Adrenal gland (tissue), 12 donors: ENCODE data around the gene JARID2. TPM values are rescaled to one million over a fixed set of nuclear protein-coding genes. Genes with fewer than 3 reads are reported as not detected.

ENCODE experiments used
- DNase-seq, 7 donors: peaks; one replicate each; pipeline ENCODE4 v3.0.0-alpha.2; 2019 to 2020
- H3K27ac ChIP-seq, 5 donors: fragments of 200-600 bp; sonication (generic) in 4 of 5; 1 replicate in 3 of 5; 2 replicates in 2 of 5; pipeline versions ENCODE4 v1.5.1 to v1.8.0; 2016 to 2020; ENCODE audit warnings: mild to moderate bottlenecking in 1 of 5
- H3K27me3 ChIP-seq: fragments of 200-600 bp; 2 replicates; pipeline ENCODE4 v1.8.0; 2021
- H3K36me3 ChIP-seq, 2 donors: fragments of 200-600 bp; replicated peaks in 1 of 2; 1 replicate in 1 of 2; 2 replicates in 1 of 2; pipeline versions ENCODE4 v1.5.1 to v1.8.0; 2018 to 2022
- H3K4me1 ChIP-seq, 2 donors: fragments of 200-600 bp; replicated peaks in 1 of 2; 1 replicate in 1 of 2; 2 replicates in 1 of 2; pipeline versions ENCODE4 v1.5.1 to v1.8.0; 2018 to 2021
- H3K4me3 ChIP-seq, 4 donors: fragments of 200-600 bp; sonication (generic) in 3 of 4; one replicate each; pipeline ENCODE4 v1.5.1; 2016 to 2018
- H3K9me3 ChIP-seq, 3 donors: fragments of 200-600 bp; sonication (generic) in 1 of 3; replicated peaks in 1 of 3; 1 replicate in 2 of 3; 2 replicates in 1 of 3; pipeline versions ENCODE4 v1.5.1 to v1.8.0; 2016 to 2021
- POLR2A ChIP-seq, 2 donors: fragments of 450-650 bp; IDR thresholded peaks; one replicate each; pipeline ENCODE4 v1.6.1; 2017; ENCODE audit warnings: antibody characterized with exemption in 2 of 2, mild to moderate bottlenecking in 2 of 2, moderate library complexity in 1 of 2
- WGBS, 4 donors: extraction: QIAGEN DNeasy Blood & Tissue Kit in 2 of 4; methylation state at CpG; one replicate each; pipeline versions ENCODE4 v1.1.5 to v1.1.7; 2013 to 2017; 5-methylcytosine and 5-hydroxymethylcytosine counted together
- intact Hi-C, 2 donors: fragments of 100-400 bp; cut with DNase I; formaldehyde crosslinking; loops; one replicate each; pipeline versions ENCODE4 v1.14.1 to v1.15.0; 2022 to 2023
- polyA plus RNA-seq, 3 donors: library from polyadenylated mRNA; stranded (reverse); fragments of 200-250 nt in 2 of 3; fragments of 350-450 nt in 1 of 3; fragmentation: Illumina TruSeq in 1 of 3; extraction: RNeasy Lipid Tissue Mini Kit (QIAGEN cat#74804) in 1 of 3; gene quantifications; one replicate each; pipeline ENCODE4 v1.2.3, GENCODE V29; 2013 to 2014
- total RNA-seq, 9 donors: library from RNA; depleted of rRNA in 4 of 9; stranded (reverse); fragments of >200 nt in 4 of 9; fragments of 120-200 nt in 1 of 9; fragmentation: NEBNext Ultra II Directional in 1 of 9; extraction: Animal tissue kit (Norgen Biotek cat#: 25700) in 1 of 9; gene quantifications; one replicate each; pipeline versions ENCODE4 v1.1.0 to v1.2.4, GENCODE V29; 2013 to 2023
- TF ChIP-seq, protein P1 (sequence below), 6 experiments: fragments of 450-650 bp in 4 of 6; fragments of 200-600 bp in 2 of 6; sonication (generic) in 1 of 6; IDR thresholded peaks; 1 replicate in 5 of 6; 2 replicates in 1 of 6; pipeline versions ENCODE4 v1.5.1 to v1.8.0; 2016 to 2021; ENCODE audit warnings: antibody characterized with exemption in 6 of 6, mild to moderate bottlenecking in 2 of 6, moderate library complexity in 1 of 6
- donor health status: healthy with polysubstance abuse.
- donor health status: Bipolar disorder and iron deficiency.
- donor health status: DM: yes; HTN: yes; CAD: no.
- donor health status: DM: no; HTN: no; CAD: no.
- donor health status: DM: no; HTN: no; CAD: no.
- donor health status: DM: yes; HTN: yes; CAD: no.

Gene JARID2
- total and polyA plus RNA-seq, 12 donors = 3.0 to 13.6 (median 8.2) TPM

DNA sequence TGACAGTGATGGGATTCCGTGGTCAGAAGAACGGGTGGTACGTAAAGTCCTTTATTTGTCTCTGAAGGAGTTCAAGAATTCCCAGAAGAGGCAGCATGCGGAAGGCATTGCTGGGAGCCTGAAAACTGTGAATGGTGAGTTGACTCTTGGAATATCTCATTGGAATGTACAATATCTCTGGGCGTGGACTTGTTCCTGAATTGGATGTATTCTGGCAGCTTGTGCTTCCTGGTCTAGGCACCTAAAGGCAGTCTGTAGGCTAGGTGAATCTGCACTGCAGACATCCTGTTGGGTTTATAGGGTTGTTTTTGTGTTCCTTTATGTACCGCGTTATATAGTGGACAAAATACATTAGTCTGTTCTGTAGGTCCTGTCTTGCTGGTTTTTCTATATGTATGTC lies 128.2 kb downstream of the JARID2 start:
- H3K4me3 ChIP-seq = no peak overlapping the region
- 86 to 97% (median 92%) methylated on average over 7 of the region's 7 CpGs for WGBS, 4 donors
- no peak overlapping the region for H3K27ac ChIP-seq
- no peak for DNase-seq
- intact Hi-C loops = no loop called here
- peaks cover 0 to 24% of the 10 kb centered on the region in 2 donors for H3K4me1 ChIP-seq
- no peak for TF ChIP-seq POLR2A (IDR thresholded peaks at IDR 0.05)
- H3K27me3 ChIP-seq = no peaks in the 10 kb centered on the region
- no peaks in the 10 kb centered on the region for H3K36me3 ChIP-seq
- H3K9me3 ChIP-seq = no peaks in the 10 kb centered on the region

DNA sequence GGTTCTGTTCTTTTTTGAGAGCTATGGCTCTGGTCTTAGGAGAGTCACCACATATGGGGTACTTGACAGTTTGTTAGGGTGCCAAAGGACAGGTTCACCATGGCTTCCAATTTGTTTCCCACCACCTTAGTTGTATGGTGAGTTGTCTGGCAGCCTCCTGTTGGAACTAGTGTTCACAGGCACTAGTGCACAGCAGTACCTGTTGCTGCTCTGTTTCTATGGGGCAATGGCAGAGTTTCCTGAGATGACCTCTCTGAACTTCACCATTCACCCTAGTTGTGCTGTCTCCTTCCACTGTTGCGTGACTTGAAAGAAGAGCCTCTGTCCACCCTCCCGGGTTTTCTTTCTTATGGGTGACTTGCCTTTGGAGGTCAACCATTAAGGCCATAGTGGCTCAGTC lies 129.1 kb downstream of the JARID2 start:
- Histone ChIP-seq H3K9me3 (no peaks in the 10 kb centered on the region), H3K4me1 (peaks cover 0 to 30% of the 10 kb centered on the region in 2 donors), H3K4me3 (no peak overlapping the region), H3K27ac (no peak overlapping the region), H3K36me3 (no peaks in the 10 kb centered on the region), H3K27me3 (no peaks in the 10 kb centered on the region)
- TF ChIP-seq POLR2A (IDR thresholded peaks at IDR 0.05) = no peak
- TF ChIP-seq, protein P1, sequence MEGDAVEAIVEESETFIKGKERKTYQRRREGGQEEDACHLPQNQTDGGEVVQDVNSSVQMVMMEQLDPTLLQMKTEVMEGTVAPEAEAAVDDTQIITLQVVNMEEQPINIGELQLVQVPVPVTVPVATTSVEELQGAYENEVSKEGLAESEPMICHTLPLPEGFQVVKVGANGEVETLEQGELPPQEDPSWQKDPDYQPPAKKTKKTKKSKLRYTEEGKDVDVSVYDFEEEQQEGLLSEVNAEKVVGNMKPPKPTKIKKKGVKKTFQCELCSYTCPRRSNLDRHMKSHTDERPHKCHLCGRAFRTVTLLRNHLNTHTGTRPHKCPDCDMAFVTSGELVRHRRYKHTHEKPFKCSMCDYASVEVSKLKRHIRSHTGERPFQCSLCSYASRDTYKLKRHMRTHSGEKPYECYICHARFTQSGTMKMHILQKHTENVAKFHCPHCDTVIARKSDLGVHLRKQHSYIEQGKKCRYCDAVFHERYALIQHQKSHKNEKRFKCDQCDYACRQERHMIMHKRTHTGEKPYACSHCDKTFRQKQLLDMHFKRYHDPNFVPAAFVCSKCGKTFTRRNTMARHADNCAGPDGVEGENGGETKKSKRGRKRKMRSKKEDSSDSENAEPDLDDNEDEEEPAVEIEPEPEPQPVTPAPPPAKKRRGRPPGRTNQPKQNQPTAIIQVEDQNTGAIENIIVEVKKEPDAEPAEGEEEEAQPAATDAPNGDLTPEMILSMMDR (IDR thresholded peaks at IDR 0.05) = no peak
- intact Hi-C loops = no loop called here
- WGBS, 4 donors = 91 to 100% (median 96%) methylated on average over 2 of the region's 2 CpGs
- no peak for DNase-seq

- intact Hi-C loops = no loop called here
- TF ChIP-seq, protein P1 (IDR thresholded peaks at IDR 0.05) = no peak
- TF ChIP-seq POLR2A (IDR thresholded peaks at IDR 0.05) = no peak
- Histone ChIP-seq H3K27ac (no peak overlapping the region), H3K9me3 (no peaks in the 10 kb centered on the region), H3K27me3 (no peaks in the 10 kb centered on the region), H3K36me3 (no peaks in the 10 kb centered on the region), H3K4me1 (peaks cover 0 to 30% of the 10 kb centered on the region in 2 donors), H3K4me3 (no peak overlapping the region)
- DNase-seq = no peak
- WGBS, 4 donors = 77 to 81% (median 79%) methylated on average over 4 of the region's 4 CpGs
Measured at GRCh38 chr6:15375638-15376290, 129.9 kb downstream of the JARID2 start.

DNA sequence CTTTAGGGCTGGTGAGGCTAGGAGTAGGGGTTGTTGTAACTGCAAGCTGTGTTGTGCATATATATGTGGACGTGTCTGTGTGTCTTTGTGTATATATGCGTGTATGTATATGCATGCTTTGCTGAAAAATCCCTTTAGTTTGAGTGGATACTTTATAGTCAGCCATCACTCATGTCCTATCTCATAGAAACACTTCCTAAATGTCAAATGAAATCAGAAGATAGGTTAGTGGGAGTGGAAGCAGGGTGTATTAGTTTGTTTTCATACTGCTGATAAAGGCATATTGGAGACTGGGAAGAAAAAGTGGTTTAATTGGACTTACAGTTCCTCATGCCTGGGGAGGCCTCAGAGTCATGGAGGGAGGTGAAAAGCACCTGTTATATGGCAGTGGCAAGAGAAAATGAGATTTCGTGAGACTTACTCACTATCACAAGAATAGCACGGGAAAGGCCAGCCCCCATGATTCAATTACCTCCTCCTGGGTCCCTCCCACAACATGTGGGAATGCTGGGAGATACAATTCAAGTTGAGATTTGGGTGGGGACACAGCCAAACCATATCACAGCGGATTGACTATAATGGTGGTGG lies 131.1 kb downstream of the JARID2 start:
- no peaks in the 10 kb centered on the region for H3K9me3 ChIP-seq
- TF ChIP-seq, protein P1 (IDR thresholded peaks at IDR 0.05) = no peak
- intact Hi-C loops = no loop called here
- H3K27me3 ChIP-seq = no peaks in the 10 kb centered on the region
- no peak overlapping the region for H3K27ac ChIP-seq
- H3K36me3 ChIP-seq = no peaks in the 10 kb centered on the region
- no peak overlapping the region for H3K4me3 ChIP-seq
- WGBS, 4 donors = 93 to 97% (median 96%) methylated on average over 5 of the region's 5 CpGs
- H3K4me1 ChIP-seq = peaks cover 0 to 30% of the 10 kb centered on the region in 2 donors
- no peak for DNase-seq

GRCh38 chr6:15378272-15378671 lies 132.4 kb downstream of the JARID2 start:
- WGBS, 4 donors = 76 to 98% (median 79%) methylated on average over 1 of the region's 1 CpG
- intact Hi-C loops = no loop called here
- Histone ChIP-seq H3K4me3 (no peak overlapping the region), H3K27me3 (no peaks in the 10 kb centered on the region), H3K4me1 (peaks cover 0 to 24% of the 10 kb centered on the region in 2 donors), H3K27ac (no peak overlapping the region), H3K9me3 (no peaks in the 10 kb centered on the region), H3K36me3 (no peaks in the 10 kb centered on the region)
- no peak for DNase-seq
- TF ChIP-seq POLR2A (IDR thresholded peaks at IDR 0.05) = no peak
- TF ChIP-seq, protein P1 (IDR thresholded peaks at IDR 0.05) = no peak
